ENCODE results near the gene ANO10. TPM values are rescaled to one million over a fixed set of nuclear protein-coding genes. Genes with fewer than 3 reads are reported as not detected.

ANO10 gene
- total RNA-seq, 1 donor = 19.1 TPM

DNA sequence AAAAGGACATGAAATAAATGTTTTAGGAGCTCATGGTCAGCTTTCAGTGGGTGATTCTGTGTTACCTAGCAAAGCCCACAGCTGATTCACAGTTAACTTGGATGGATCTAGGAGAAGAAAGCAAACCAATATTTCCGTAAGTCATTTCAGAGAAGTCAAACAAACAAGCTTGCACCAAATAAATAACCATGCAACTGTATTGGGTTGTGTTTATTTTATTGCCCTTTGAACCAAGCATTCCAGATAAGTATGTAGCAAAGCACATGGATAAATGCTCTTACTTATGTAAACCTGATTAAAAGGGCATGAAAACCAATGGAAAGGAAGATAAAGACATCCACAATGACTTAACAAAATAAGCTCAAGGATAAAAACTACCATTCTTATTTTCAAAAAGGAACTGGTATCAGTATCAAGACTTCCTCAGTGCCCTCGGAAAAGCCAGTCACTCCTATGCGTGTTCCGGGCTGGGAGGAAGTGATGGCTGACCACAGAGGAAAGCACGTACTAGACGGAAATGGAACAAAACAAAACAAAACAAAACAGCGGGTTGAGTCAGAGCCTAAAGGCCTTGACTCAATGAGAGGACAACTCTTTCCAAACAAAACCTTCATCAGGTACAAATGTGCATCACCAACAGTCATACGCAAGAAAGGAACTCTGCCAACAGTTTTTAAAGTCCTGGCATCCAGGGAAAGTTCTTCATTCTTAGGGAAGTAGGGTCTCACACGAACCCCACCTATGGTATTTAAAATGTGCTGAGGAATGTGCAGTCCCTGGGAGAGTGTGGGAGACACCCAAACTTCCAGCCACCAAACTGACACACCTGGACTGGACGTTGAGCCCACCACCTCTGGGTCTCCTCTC lies 232.2 kb downstream of the ANO10 start:
- DNase-seq (ENCODE audit: low read depth in 2 of 3, low spot score in 2 of 3) = peak; percentile 49 to 96 (median 89)

- DNase-seq (ENCODE audit: low read depth in 2 of 3, low spot score in 2 of 3) = peak in 1 of 3 donors; percentile 13
Measured at GRCh38 chr3:43388915-43389314, 232.9 kb downstream of the ANO10 start.

DNA sequence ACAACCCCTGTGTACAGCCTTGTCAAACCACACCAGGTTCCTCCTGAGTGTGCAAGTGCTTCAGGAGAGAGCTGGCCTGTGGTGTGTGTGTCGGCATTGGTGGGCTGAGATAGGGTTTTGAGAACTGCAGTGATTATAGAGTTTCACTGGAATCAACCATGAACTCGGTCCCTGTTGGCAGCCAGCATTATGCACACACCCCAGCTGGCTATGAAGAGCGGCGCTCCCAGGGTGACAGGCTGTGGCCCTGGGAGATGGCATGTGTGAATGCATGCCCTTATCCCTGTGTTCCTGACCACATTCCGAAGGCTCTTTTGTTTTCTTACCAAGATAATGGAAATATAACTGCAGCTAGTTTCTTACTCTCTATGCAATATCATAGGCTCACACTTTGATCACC lies 233.6 kb downstream of the ANO10 start:
- DNase-seq (ENCODE audit: low read depth in 2 of 3, low spot score in 2 of 3) = no peak

DNA sequence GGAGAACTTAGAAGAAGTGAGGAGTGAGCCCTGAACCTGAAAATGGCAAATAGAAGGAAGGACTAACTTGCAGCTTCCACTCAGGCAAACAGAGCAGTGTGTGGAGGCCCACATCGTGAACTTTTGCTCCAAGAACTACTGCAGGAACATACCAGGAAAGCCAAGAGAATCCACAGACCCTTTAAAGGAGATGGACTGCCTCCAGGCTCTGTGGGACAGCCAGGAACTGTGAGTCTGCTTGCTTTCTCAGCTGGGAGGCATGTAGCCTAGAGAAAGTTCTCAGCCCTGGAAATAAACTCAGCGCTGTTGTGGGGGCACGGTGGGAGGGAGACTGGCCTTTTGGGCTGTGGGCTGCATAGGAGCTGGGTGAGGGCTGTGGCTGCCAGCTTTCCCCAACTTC lies 242.5 kb downstream of the ANO10 start:
- DNase-seq (ENCODE audit: low read depth in 2 of 3, low spot score in 2 of 3) = no peak

DNA sequence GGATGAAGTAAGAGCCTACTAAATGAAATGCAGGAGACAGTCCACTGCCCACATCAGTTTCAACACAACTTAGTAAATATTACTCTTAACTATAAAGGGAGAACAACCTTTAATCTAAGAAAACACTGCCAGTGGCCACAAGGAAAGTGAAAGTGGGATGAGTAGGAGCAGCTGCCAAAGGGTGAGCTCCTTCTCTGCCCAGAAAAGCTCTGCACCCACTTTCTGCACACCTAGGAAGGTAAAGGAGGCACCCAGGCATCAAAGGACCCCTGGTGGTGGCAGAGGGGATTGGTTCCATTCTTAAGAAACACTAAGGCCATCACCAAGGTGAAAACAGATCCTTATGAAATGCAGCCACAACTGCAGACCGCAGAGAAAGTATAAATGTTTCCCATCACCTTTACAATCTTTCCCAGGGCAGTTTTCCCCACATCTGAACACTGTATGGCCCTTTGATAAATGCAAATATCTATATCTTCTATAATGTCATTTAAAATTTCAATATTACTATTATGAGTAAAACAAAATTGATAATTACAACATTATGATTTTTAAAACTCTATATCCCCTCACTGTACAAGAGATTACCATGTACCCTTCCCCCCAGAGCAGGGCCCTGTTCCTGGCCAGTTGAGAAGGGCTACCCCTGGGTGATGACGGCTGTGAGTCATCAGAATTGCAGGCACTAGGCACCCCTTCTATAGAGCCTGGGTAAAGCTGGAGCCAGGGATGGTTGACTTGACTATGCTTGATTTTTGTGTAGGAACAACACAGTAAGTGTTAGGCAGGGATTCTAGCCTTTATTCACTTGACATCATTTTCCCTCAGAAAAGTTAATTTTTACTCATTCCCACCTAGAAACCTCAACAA lies 243.5 kb downstream of the ANO10 start:
- DNase-seq (ENCODE audit: low read depth in 2 of 3, low spot score in 2 of 3) = peak; percentile 37 to 46 (median 42)

DNA sequence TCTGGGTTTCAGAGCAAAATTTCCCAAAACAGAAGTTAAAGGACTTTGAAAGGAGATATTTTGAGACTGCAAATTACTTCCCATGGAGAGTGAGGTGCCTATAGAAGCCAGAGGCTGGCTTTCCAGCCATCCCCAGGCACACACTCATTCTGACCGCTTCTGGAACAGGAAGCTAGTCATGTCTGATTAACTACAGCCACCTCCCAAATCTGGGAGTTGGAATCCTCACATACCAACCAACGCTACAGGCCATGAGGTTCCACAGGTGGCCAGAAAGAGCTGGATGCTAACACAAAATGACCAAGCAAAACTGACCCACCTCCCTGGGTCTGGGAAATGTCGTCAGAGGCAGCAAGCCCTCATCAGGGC lies 248.3 kb downstream of the ANO10 start:
- DNase-seq (ENCODE audit: low read depth in 2 of 3, low spot score in 2 of 3) = no peak

DNA sequence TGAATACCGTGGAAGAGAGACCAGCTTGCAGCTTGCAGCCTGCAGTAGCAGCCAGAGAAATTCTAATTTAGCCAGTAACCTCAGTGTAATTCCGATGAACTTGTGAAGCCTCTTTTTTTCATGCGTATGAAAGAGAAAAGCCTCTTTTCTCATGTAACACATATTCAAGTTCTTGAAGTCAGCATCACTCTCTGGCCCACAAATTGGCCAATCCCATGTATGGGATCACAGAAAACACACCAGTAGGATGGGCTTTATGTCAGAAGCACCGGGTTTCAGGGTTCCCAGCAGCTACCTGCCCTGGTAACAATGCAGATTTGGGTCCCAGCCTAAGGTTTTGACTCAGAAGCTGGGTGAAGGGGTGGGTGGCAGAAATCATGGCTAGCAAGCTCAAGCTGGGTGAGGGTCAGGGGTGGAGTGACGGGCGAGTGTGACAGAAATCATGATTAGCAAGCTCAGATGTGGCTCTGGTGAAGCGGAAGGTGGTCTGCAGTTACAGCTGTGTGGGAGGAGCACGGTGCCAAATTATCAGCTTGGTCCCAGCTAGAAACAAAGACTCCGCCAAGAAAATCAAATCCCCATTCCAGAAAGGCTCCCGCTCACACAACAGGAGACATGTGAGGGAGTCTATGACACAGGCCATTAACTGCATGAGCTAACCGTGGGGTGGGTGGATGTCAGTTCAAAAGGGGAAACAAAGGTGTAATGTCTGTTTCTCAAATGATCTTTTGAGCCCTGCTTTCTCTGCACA lies 248.8 kb downstream of the ANO10 start:
- no peak for DNase-seq (ENCODE audit: low read depth in 2 of 3, low spot score in 2 of 3)

DNA sequence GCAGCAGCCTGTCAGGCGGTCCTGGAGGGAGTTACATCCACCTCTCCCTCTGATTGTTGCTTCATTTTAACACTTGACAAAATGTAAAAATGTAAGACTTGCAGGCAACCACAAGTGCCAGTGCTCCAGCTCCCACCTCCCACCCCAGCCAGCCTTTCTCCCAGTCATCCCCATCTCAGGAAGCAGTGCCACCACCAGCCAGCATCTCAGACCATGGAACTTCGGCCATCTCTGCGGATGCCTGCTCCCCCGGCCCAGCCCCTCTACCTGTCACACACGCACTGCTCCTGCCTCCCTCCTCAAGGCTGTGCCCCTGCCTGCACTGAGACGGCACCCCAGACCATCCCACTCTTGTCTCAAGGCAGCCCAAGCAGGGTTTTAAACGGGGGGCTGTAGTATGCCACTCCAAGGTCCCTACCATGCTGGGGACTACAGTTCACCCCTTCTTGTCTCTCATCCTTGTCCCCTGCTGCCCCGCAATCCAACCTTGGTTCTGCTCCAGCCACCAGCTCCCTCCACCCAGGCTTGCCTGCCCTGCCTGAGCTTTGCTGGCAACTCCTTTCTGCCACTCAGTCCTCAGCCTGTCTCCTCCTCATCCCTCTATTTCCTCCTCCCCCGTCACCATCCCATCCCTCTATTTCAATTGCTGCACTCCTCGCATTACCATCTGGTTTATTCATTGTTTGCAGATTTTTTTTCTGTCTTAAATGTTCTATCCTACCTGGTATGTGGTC lies 249.6 kb downstream of the ANO10 start:
- no peak for DNase-seq (ENCODE audit: low read depth in 2 of 3, low spot score in 2 of 3)

GRCh38 chr3:43371494-43371893 lies 250.3 kb downstream of the ANO10 start:
- no peak for DNase-seq (ENCODE audit: low read depth in 2 of 3, low spot score in 2 of 3)

DNA sequence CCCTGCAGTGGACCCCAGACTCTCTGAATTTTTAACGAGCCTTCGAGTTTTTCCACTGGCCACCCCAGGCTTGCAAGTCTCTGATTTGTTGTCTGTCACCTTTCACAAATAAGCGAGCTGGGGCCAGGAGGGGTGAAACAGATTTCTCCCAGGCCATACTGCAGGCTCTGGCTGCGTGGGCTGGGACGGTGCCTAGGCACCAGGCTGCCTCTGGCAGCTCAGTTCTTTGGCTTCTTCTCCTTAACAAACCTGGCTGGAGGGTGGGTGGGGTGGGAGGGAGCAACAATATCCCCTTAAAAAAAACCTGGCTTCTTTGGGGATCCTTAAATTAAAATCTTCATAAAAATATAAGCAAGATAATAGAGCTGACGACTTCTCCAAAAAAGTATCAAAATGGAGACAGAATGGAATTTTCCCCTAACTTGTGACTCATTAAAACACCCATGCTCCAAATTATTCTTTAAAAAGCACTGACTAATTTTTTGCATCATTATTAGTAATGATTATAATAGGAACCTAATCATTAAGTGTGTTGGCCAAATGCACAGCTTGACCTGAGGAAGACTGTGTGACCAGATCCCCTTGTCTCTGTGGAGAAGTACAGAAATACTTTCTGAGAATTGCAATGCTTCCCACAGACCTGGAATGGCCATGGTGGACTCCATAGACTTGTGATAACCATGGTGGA lies 251.4 kb downstream of the ANO10 start:
- DNase-seq (ENCODE audit: low read depth in 2 of 3, low spot score in 2 of 3) = no peak

GRCh38 chr3:43369404-43370292 lies 252.2 kb downstream of the ANO10 start:
- peak in 2 of 3 donors; percentile 29 to 58 for DNase-seq (ENCODE audit: low read depth in 2 of 3, low spot score in 2 of 3)

DNA sequence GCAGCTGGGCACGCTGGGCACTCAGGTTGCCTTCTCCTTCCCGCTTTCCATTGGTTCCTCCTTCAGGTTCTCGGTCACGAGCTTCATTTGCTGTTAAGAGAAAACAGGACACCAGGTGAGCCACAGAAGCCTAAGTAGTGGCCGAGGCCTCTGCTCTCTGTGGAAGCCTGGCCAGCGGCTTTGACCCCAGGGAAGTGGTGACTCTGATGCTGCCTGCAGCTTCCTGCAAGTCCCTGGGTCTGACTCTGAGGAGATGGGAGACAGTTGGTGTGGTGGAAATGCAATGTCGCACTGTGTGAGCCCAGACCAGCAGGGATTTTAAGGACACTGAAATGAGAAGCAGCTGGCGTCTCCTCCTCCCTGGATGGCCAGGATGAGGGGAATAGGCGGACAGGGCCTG lies 254.9 kb downstream of the ANO10 start:
- no peak for DNase-seq (ENCODE audit: low read depth in 2 of 3, low spot score in 2 of 3)

DNA sequence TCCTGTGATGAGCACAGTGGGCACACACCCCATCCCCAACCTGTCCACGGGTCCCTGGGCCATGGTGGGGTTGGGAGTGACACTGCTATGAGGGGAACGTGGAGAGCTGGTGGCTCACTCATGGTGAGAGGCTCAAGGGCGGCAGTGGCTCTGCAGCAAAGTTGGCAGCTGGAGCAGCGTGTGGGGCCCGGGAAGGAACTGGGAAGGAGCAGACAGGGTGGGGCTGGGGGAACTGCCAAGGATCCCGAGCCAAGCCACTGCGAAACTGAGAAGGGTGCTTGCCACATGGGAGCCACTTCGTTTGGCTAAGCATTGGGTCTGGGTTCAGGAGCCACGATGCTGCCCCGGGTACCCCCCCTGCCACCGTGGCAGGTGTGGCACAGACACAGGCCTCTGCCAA lies 255.3 kb downstream of the ANO10 start:
- DNase-seq (ENCODE audit: low read depth in 2 of 3, low spot score in 2 of 3) = no peak

- no peak for DNase-seq (ENCODE audit: low read depth in 2 of 3, low spot score in 2 of 3)
Measured at GRCh38 chr3:43365601-43366305, 256.1 kb downstream of the ANO10 start.

DNA sequence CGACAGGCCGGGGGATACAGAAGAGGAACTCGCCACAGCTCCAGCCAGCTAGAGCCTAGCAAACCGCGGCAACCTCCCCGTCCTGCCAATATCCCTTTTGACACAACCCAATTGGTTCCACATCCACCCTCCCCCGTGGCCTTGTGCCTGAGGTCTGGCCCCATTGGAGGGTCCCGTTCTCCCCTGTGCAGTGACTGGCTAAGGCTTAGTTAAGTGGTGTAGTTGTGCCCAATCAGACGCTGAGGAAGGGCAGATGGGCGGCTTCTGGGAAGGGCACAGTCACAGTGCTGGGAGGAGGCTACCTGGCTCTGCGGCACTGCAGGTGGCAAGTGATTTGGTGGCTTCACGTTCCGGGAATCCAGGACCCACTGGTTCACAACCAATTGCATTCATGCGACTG lies 256.9 kb downstream of the ANO10 start:
- no peak for DNase-seq (ENCODE audit: low read depth in 2 of 3, low spot score in 2 of 3)

- DNase-seq (ENCODE audit: low read depth in 2 of 3, low spot score in 2 of 3) = no peak
Measured at GRCh38 chr3:43364494-43364893, 257.3 kb downstream of the ANO10 start.

DNA sequence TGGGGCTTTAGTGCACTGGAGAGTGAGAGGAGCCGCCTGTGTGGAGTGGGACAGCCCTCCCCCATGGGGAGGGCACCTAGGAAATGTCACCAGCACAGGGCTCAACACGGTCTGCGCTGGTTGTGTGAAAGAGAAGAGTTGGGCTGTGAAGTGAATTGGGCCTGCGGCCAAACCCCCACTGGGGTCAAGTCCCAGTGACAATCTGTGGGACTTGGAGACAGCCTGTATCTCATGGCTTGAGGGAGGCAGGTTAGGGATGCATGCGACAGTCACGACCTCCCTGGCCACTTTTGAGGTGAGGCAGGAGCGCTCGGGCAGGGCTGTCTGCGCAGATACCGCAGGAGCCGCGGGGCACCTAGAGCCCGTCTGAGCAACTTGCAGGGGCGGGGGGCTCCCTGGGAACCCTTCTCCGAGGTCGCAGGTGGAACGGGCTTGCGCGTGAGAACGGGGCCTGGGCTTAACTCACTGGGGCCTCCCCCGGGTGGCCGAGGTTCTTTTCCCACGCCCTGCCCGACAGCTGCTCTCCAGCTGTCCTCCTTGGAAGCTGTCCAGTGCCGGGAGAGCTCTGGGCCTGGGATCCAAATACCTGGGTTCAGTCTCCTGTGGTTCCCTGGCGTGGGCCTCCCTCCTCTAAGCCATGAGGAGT lies 258.1 kb downstream of the ANO10 start:
- no peak for DNase-seq (ENCODE audit: low read depth in 2 of 3, low spot score in 2 of 3)

DNA sequence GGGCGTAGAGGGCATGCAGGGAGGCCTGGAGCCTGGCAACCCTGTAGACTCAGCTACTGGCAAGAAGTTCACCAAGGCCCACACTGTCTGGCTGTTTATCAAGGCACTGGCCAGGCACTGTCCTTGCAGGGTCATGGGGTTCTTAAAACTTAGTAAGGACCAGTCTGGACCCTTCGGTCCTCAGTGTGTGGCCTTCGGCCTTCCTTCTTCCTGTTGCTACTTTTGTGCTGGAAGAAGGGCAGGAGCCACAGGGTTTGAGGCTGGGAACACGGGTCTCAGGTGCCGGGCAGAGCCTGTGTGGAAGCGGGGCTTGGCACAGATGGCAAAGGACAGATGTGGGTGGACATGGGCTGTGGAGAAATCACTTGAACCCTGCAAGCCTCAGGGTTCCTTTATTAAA lies 258.9 kb downstream of the ANO10 start:
- DNase-seq (ENCODE audit: low read depth in 2 of 3, low spot score in 2 of 3) = no peak
